ENCODE measurements around the gene HBG1. TPM values are rescaled to one million over a fixed set of nuclear protein-coding genes. Genes with fewer than 3 reads are reported as not detected.
"Not testable (repeated sequence)": the region's sequence is repeated elsewhere in the genome, so short reads cannot be mapped to it uniquely, and the experiment has no call there.

The HBG1 gene
- total RNA-seq, 2 experiments from 2014 or later = not detected

DNA sequence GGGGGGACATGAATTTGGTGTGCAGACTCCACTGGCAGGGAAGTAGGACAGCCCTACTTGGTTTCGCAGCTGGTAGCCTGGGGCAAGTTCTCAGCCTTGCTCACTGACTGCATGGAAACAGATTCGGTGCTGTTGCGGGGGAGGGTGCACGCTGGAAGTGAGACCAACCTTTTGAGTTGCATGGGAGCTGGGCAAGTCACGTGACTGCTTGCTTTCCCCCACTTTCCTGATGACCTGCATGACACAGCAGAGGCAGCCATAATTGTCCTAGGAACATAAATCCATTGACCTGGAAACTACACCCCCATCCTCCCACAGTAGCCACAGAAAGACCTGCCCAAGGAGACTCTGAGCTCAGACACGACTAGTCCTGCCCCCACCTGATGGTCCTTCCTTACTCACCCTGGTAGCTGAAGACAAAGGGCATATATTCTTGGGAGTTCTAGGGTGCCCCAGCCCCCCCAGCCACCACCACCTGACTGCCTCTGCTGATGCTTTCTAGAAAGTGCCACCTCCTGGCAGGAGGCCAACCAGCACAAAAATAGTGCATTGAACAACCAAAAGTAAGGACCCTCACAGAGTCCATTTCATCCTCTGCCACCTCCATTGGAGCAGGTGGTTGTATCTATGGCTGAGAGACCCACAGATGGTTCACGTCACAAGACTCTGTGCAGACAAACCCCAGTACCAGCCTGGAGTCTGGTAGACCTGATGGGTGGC is 9.0 kb upstream of the HBG1 start:
- intact Hi-C loops (cut with micrococcal nuclease; ENCODE audit: unreplicated experiment) = no loop called here
- Histone ChIP-seq H3K27ac (ENCODE audit: low read depth, low read length, poor library complexity, severe bottlenecking) (no peak overlapping the region), H3K36me3 (ENCODE audit: insufficient read depth, low read length) (no peaks in the 10 kb centered on the region), H4K20me1 (ENCODE audit: insufficient read depth, low read length) (no peaks in the 10 kb centered on the region), H3K9me2 (ENCODE audit: insufficient read depth, low read length) (no peaks in the 10 kb centered on the region), H2AFZ (ENCODE audit: low read length) (no peak overlapping the region), H3K4me3 (ENCODE audit: low read depth, low read length, poor library complexity, severe bottlenecking) (no peak overlapping the region), H3K4me1 (ENCODE audit: insufficient read depth, low read length, poor library complexity, severe bottlenecking) (no peaks in the 10 kb centered on the region), H3K4me2 (ENCODE audit: low read length) (no peak overlapping the region), H3K9me3 (ENCODE audit: low read length) (no peaks in the 10 kb centered on the region), H3K79me2 (ENCODE audit: insufficient read depth, low read depth, low read length) (no peaks in the 10 kb centered on the region)
- CTCF ChIA-PET (ENCODE audit: unreplicated experiment) = no interaction called here
- BruUV-seq (replicated peaks) = no TSS peak
- POLR2A ChIA-PET = no interaction called here
- TF ChIP-seq, protein P1, sequence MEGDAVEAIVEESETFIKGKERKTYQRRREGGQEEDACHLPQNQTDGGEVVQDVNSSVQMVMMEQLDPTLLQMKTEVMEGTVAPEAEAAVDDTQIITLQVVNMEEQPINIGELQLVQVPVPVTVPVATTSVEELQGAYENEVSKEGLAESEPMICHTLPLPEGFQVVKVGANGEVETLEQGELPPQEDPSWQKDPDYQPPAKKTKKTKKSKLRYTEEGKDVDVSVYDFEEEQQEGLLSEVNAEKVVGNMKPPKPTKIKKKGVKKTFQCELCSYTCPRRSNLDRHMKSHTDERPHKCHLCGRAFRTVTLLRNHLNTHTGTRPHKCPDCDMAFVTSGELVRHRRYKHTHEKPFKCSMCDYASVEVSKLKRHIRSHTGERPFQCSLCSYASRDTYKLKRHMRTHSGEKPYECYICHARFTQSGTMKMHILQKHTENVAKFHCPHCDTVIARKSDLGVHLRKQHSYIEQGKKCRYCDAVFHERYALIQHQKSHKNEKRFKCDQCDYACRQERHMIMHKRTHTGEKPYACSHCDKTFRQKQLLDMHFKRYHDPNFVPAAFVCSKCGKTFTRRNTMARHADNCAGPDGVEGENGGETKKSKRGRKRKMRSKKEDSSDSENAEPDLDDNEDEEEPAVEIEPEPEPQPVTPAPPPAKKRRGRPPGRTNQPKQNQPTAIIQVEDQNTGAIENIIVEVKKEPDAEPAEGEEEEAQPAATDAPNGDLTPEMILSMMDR (conservative IDR thresholded peaks at IDR 0.05; ENCODE audit: low read length) = no peak
- TF ChIP-seq EZH2phosphoT487 (IDR thresholded peaks at IDR 0.05; ENCODE audit: borderline replicate concordance, low read depth, low read length) = no peak
- DNase-seq (ENCODE audit: low spot score) = no peak

DNA sequence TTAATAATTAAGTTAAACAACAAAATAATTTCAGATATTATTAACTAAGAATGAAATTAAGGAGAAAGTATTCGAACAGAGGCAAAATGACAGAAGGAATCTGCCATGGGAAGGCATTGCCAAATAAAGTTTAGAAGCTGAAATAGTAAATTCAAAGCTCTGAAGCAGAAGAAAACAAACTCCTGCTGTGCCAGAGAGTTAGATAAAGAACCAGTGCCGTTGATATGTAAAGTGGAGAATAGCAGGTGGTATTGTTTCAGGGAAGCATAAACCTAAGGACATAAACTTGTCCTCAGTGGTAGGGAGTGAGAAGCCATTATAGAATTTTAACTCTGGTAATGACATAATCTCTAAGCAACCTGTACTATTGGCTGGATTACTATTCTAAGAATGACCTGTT is 7.6 kb upstream of the HBG1 start:
- BruUV-seq (replicated peaks) = no TSS peak
- Histone ChIP-seq H3K9me3 (ENCODE audit: low read length) (no peaks in the 10 kb centered on the region), H4K20me1 (ENCODE audit: insufficient read depth, low read length) (no peaks in the 10 kb centered on the region), H3K79me2 (ENCODE audit: insufficient read depth, low read depth, low read length) (no peaks in the 10 kb centered on the region), H3K4me2 (ENCODE audit: low read length) (no peak overlapping the region), H3K36me3 (ENCODE audit: insufficient read depth, low read length) (no peaks in the 10 kb centered on the region), H3K4me1 (ENCODE audit: insufficient read depth, low read length, poor library complexity, severe bottlenecking) (no peaks in the 10 kb centered on the region), H2AFZ (ENCODE audit: low read length) (no peak overlapping the region), H3K9me2 (ENCODE audit: insufficient read depth, low read length) (no peaks in the 10 kb centered on the region), H3K27ac (ENCODE audit: low read depth, low read length, poor library complexity, severe bottlenecking) (no peak overlapping the region), H3K4me3 (ENCODE audit: low read depth, low read length, poor library complexity, severe bottlenecking) (no peak overlapping the region)
- no peak for DNase-seq (ENCODE audit: low spot score)
- intact Hi-C loops (cut with micrococcal nuclease; ENCODE audit: unreplicated experiment) = no loop called here
- POLR2A ChIA-PET = no interaction called here
- TF ChIP-seq EZH2phosphoT487 (IDR thresholded peaks at IDR 0.05; ENCODE audit: borderline replicate concordance, low read depth, low read length) = no peak
- TF ChIP-seq, protein P1 (conservative IDR thresholded peaks at IDR 0.05; ENCODE audit: low read length) = no peak
- CTCF ChIA-PET (ENCODE audit: unreplicated experiment) = no interaction called here

DNA sequence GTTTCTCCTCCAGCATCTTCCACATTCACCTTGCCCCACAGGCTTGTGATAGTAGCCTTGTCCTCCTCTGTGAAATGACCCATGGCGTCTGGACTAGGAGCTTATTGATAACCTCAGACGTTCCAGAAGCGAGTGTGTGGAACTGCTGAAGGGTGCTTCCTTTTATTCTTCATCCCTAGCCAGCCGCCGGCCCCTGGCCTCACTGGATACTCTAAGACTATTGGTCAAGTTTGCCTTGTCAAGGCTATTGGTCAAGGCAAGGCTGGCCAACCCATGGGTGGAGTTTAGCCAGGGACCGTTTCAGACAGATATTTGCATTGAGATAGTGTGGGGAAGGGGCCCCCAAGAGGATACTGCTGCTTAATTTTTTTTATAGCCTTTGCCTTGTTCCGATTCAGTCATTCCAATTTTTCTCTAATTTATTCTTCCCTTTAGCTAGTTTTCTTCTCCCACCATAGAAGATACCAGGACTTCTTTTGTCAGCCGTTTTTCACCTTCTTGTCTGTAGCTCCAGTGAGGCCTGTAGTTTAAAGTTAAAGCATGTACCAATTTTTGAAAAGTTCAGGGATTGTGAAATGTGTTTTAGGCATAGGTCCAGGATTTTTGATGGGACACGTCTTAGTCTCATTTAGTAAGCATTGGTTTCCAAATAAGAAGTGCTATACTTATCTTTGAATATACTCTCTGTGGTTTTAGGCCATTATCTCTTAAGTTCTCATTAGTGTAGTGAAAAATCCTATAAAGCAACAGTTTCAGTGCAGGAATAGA is 5.2 kb upstream of the HBG1 start, which contains the start of gene HBG2:
Gene HBG2 (minus strand): TSS at position 136 of the 768 bp plus-strand sequence. CDS start 53 bp downstream, at position 83.
- DNase-seq (ENCODE audit: low spot score); POLR2A ChIA-PET; CTCF ChIA-PET (ENCODE audit: unreplicated experiment): not testable (repeated sequence)

DNA sequence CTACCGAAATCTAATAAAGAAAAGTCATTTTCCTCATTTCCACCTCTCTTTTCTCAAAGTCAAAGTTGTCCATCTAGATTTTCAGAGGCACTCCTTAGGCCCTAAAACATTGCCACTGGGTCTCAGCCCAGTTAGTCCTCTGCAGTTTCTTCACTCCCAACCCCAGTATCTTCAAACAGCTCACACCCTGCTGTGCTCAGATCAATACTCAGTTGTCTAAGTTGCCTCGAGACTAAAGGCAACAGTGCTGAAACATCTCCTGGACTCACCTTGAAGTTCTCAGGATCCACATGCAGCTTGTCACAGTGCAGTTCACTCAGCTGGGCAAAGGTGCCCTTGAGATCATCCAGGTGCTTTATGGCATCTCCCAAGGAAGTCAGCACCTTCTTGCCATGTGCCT is 4.4 kb upstream of the HBG1 start:
- H3K4me2 ChIP-seq (ENCODE audit: low read length); H2AFZ ChIP-seq (ENCODE audit: low read length); H4K20me1 ChIP-seq (ENCODE audit: insufficient read depth, low read length); CTCF ChIA-PET (ENCODE audit: unreplicated experiment); H3K4me3 ChIP-seq (ENCODE audit: low read depth, low read length, poor library complexity, severe bottlenecking); POLR2A ChIA-PET; H3K79me2 ChIP-seq (ENCODE audit: insufficient read depth, low read depth, low read length); intact Hi-C loops (cut with micrococcal nuclease; ENCODE audit: unreplicated experiment); BruUV-seq (replicated peaks); H3K9me3 ChIP-seq (ENCODE audit: low read length); DNase-seq (ENCODE audit: low spot score); H3K27ac ChIP-seq (ENCODE audit: low read depth, low read length, poor library complexity, severe bottlenecking); H3K9me2 ChIP-seq (ENCODE audit: insufficient read depth, low read length); H3K4me1 ChIP-seq (ENCODE audit: insufficient read depth, low read length, poor library complexity, severe bottlenecking); H3K36me3 ChIP-seq (ENCODE audit: insufficient read depth, low read length): not testable (repeated sequence)

More for the DNA sequence above, 5.2 kb upstream of the HBG1 start, which contains the start of gene HBG2:
- H3K4me3 ChIP-seq (ENCODE audit: low read depth, low read length, poor library complexity, severe bottlenecking); BruUV-seq (replicated peaks); H3K79me2 ChIP-seq (ENCODE audit: insufficient read depth, low read depth, low read length); H3K4me2 ChIP-seq (ENCODE audit: low read length); intact Hi-C loops (cut with micrococcal nuclease; ENCODE audit: unreplicated experiment); H3K9me3 ChIP-seq (ENCODE audit: low read length); H2AFZ ChIP-seq (ENCODE audit: low read length); H4K20me1 ChIP-seq (ENCODE audit: insufficient read depth, low read length); H3K9me2 ChIP-seq (ENCODE audit: insufficient read depth, low read length); H3K36me3 ChIP-seq (ENCODE audit: insufficient read depth, low read length); H3K27ac ChIP-seq (ENCODE audit: low read depth, low read length, poor library complexity, severe bottlenecking); H3K4me1 ChIP-seq (ENCODE audit: insufficient read depth, low read length, poor library complexity, severe bottlenecking): not testable (repeated sequence)

DNA sequence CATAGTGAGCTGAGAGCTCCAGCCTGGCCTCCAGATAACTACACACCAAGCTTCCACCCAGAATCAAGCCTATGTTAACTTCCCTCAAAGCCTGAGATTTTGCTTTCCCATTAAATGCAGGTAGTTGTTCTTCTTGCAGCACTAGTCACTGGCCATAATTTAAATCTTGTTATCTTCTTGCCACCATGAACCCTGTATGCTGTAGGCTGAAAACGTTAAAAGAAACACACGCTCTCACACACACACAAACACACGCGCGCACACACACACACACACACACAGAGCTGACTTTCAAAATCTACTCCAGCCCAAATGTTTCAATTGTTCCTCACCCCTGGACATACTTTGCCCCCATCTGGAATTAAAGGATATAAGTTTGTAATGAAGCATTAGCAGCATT is 3.8 kb upstream of the HBG1 start:
- H2AFZ ChIP-seq (ENCODE audit: low read length); H4K20me1 ChIP-seq (ENCODE audit: insufficient read depth, low read length); intact Hi-C loops (cut with micrococcal nuclease; ENCODE audit: unreplicated experiment); H3K9me3 ChIP-seq (ENCODE audit: low read length); H3K9me2 ChIP-seq (ENCODE audit: insufficient read depth, low read length); DNase-seq (ENCODE audit: low spot score); POLR2A ChIA-PET; BruUV-seq (replicated peaks); H3K4me1 ChIP-seq (ENCODE audit: insufficient read depth, low read length, poor library complexity, severe bottlenecking); H3K36me3 ChIP-seq (ENCODE audit: insufficient read depth, low read length); H3K4me2 ChIP-seq (ENCODE audit: low read length); H3K79me2 ChIP-seq (ENCODE audit: insufficient read depth, low read depth, low read length); H3K27ac ChIP-seq (ENCODE audit: low read depth, low read length, poor library complexity, severe bottlenecking); H3K4me3 ChIP-seq (ENCODE audit: low read depth, low read length, poor library complexity, severe bottlenecking); CTCF ChIA-PET (ENCODE audit: unreplicated experiment): not testable (repeated sequence)

Data from OCI-LY7 (cell line).